ENCODE results near the gene PRKG1.
"Not testable (repeated sequence)": the region's sequence is repeated elsewhere in the genome, so short reads cannot be mapped to it uniquely, and the experiment has no call there.

DNA sequence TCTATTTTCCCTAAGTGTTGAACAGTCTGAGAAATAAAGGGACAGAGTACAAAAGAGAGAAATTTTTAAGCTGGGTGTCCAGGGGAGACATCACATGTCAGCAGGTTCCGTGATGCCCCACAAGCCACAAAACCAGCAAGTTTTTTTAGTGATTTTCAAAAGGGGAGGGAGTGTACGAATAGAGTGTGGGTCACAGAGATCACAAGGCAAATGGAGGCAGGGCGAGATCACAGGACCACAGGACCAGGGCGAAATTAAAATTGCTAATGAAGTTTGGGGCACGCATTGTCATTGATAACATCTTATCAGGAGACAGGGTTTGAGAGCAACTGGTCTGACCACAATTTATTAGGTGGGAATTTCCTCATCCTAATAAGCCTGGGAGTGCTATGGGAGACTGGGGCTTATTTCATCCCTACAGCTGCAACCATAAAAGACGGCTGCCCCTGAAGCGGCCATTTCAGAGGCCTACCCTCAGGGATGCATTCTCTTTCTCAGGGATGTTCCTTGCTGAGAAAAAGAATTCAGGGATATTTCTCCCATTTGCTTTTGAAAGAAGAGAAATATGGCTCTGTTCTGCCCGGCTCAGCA is 193.8 kb downstream of the PRKG1 start:
- not testable (repeated sequence) for TF ChIP-seq CTCF, POLR2A (IDR thresholded peaks at IDR 0.05)
